GM12878 (cell line): ENCODE measurements around the gene SDHAF2. TPM values are rescaled to one million over a fixed set of nuclear protein-coding genes. Genes with fewer than 3 reads are reported as not detected.

ENCODE experiments used
- ATAC-seq: fragments of 200-7000 bp; cut with Tn5 transposase; 3 replicates; pipeline ENCODE4 v1.9.1; 2020; ENCODE audit warnings: mild to moderate bottlenecking, moderate library complexity
- BruUV-seq: library from RNA; stranded (reverse); fragments of 400-500 nt; replicated peaks from 2 replicates; lab custom pipeline; 2021; lab: Mats Ljungman, UMichigan
- CTCF ChIA-PET: fragments of 300-600 bp; sonication (Branson Sonifier 250); formaldehyde crosslinking; extraction: SDS; loops from one replicate; lab custom pipeline; 2021; ENCODE audit warnings: inconsistent platforms; lab: Yijun Ruan, JAX
- POLR2A ChIA-PET: fragments of 350-600 bp; formaldehyde crosslinking; extraction: SDS; loops from one replicate; lab custom pipeline; 2021; ENCODE audit warnings: inconsistent platforms; lab: Charles Lee
- RAD21 ChIA-PET: fragments of 300-600 bp; sonication (Branson Sonifier 250); formaldehyde crosslinking; loops from one replicate; lab custom pipeline; 2023; ENCODE audit warnings: antibody characterized with exemption; ENCODE audit not compliant: unreplicated experiment; lab: Charles Lee
- SMC1A ChIA-PET: fragments of 300-600 bp; sonication (Branson Sonifier 250); formaldehyde crosslinking; loops from one replicate; lab custom pipeline; 2023; ENCODE audit not compliant: unreplicated experiment, uncharacterized antibody; lab: Charles Lee
- DNase-seq: peaks from one replicate; pipeline ENCODE4 v3.0.0-alpha.2; 2011; ENCODE audit warnings: low read depth, low spot score
- FAIRE-seq: peaks from 3 replicates; lab custom pipeline; 2011; peaks lifted over from hg19 to GRCh38; lab: Jason Lieb, UNC
- H2AFZ ChIP-seq: 2 replicates; pipeline ENCODE4 v1.6.0; 2011; ENCODE audit warnings: low read depth, low read length, control low read depth; ENCODE audit not compliant: control insufficient read depth
- H3K27ac ChIP-seq: 2 replicates; pipeline ENCODE4 v1.5.1; 2011; ENCODE audit warnings: control low read depth; ENCODE audit not compliant: control insufficient read depth, insufficient read depth
- H3K27me3 ChIP-seq, 2 experiments: replicated peaks in 1 of 2; 2 replicates each; pipeline versions ENCODE4 v1.6.0 to v1.6.1; 2011; ENCODE audit warnings: low read length in 1 of 2; ENCODE audit not compliant: control insufficient read depth in 2 of 2, insufficient read depth in 2 of 2
- H3K36me3 ChIP-seq, 2 experiments: 2 replicates each; pipeline ENCODE4 v1.5.1; 2011; ENCODE audit warnings: low read length in 1 of 2; ENCODE audit not compliant: control insufficient read depth in 2 of 2, insufficient read depth in 2 of 2
- H3K4me1 ChIP-seq: 2 replicates; pipeline ENCODE4 v1.6.1; 2011; ENCODE audit warnings: mild to moderate bottlenecking, low read length, moderate library complexity, mixed read lengths; ENCODE audit not compliant: control insufficient read depth, insufficient read depth
- H3K4me2 ChIP-seq: 2 replicates; pipeline ENCODE4 v1.6.0; 2011; ENCODE audit warnings: control low read depth; ENCODE audit not compliant: control insufficient read depth, insufficient read depth
- H3K4me3 ChIP-seq: fragments of 200-600 bp; sonication (generic); 2 replicates; pipeline ENCODE4 v1.5.1; 2016
- H3K79me2 ChIP-seq: 2 replicates; pipeline ENCODE4 v1.6.0; 2011; ENCODE audit warnings: low read length; ENCODE audit not compliant: control insufficient read depth, insufficient read depth
- H3K9ac ChIP-seq: 2 replicates; pipeline ENCODE4 v1.8.0; 2011; ENCODE audit warnings: low read length, control low read depth, mixed read lengths; ENCODE audit not compliant: control insufficient read depth, insufficient read depth
- H3K9me3 ChIP-seq: replicated peaks from 3 replicates; pipeline ENCODE4 v1.5.1; 2011; ENCODE audit warnings: mild to moderate bottlenecking, low read length; ENCODE audit not compliant: control insufficient read depth, insufficient read depth
- H4K20me1 ChIP-seq: 2 replicates; pipeline ENCODE4 v1.6.0; 2011; ENCODE audit not compliant: control insufficient read depth, insufficient read depth
- BACH1 ChIP-seq: fragments of 450-650 bp; IDR thresholded peaks from 2 replicates; pipeline ENCODE4 v1.6.1; 2017; ENCODE audit warnings: mild to moderate bottlenecking, borderline replicate concordance
- CHD2 ChIP-seq: IDR thresholded peaks from 2 replicates; pipeline ENCODE4 v1.6.1; 2011; ENCODE audit warnings: low read depth, low read length, improper control_type of control experiment, borderline replicate concordance
- EP300 ChIP-seq, 2 experiments: fragments of 150-350 bp in 1 of 2; IDR thresholded peaks; 2 replicates each; pipeline ENCODE4 v1.6.1; 2011 to 2012; ENCODE audit warnings: low read depth in 2 of 2, low read length in 2 of 2, borderline replicate concordance in 1 of 2, improper control_type of control experiment in 1 of 2, inconsistent platforms in 1 of 2; ENCODE audit not compliant: control insufficient read depth in 1 of 2
- MTA3 ChIP-seq: IDR thresholded peaks from 2 replicates; pipeline ENCODE4 v1.6.1; 2012; ENCODE audit warnings: low read length, inconsistent platforms, borderline replicate concordance
- NBN ChIP-seq: fragments of 450-650 bp; IDR thresholded peaks from 2 replicates; pipeline ENCODE4 v1.6.1; 2016
- NFIC ChIP-seq: IDR thresholded peaks from 2 replicates; pipeline ENCODE4 v1.6.1; 2012; ENCODE audit warnings: low read depth, mild to moderate bottlenecking, inconsistent platforms, low read length, moderate library complexity
- WGBS: methylation state at CpG from one replicate; pipeline ENCODE4 v1.1.6; 2016; ENCODE audit warnings: low lambda C conversion rate; ENCODE audit not compliant: insufficient replicate concordance, insufficient coverage; ENCODE audit errors: missing lambda C conversion rate; 5-methylcytosine and 5-hydroxymethylcytosine counted together
- in situ Hi-C: fragments of 300-500 bp; cut with MboI; formaldehyde crosslinking; loops from 9 replicates; pipeline ENCODE4 v1.14.3; 2018; ENCODE audit warnings: mixed read lengths
- intact Hi-C: fragments of 100-400 bp; cut with micrococcal nuclease; formaldehyde crosslinking; loops from one replicate; pipeline ENCODE4 v1.14.2; 2022; ENCODE audit not compliant: unreplicated experiment
- polyA plus RNA-seq, 11 experiments: library from polyadenylated mRNA; depleted of rRNA in 4 of 11; unstranded in 6 of 11; stranded (reverse) in 5 of 11; fragments of >200 nt; fragmentation: Nextera tagmentation in 4 of 11; fragmentation: Illumina TruSeq in 1 of 11; extraction: Ambion mirVana in 4 of 11; extraction: Trizol in 1 of 11; gene quantifications; 1 replicate in 1 of 11; 2 replicates in 10 of 11; pipeline versions ENCODE4 v1.2.1 to v1.2.3, GENCODE V29; 2011 to 2016; ENCODE audit warnings: inconsistent platforms in 2 of 11, missing spikeins in 2 of 11, low read depth in 1 of 11
- total RNA-seq, 4 experiments: library from RNA; depleted of rRNA in 3 of 4; stranded (reverse); fragments of >200 nt in 3 of 4; fragmentation: Illumina TruSeq in 1 of 4; extraction: Trizol in 1 of 4; gene quantifications; 2 replicates each; pipeline versions ENCODE4 v1.2.1 to v1.2.3, GENCODE V29; 2013 to 2021
- TF ChIP-seq, protein P1 (sequence below): IDR thresholded peaks from 2 replicates; pipeline ENCODE4 v1.6.1; 2012; ENCODE audit warnings: improper control_type of control experiment, low read depth, low read length; ENCODE audit not compliant: insufficient replicate concordance
- TF ChIP-seq, protein P2 (sequence below): fragments of 450-650 bp; IDR thresholded peaks from 2 replicates; pipeline ENCODE4 v1.6.1; 2017; ENCODE audit warnings: mild to moderate bottlenecking
- TF ChIP-seq, protein P3 (sequence below): fragments of 450-650 bp; IDR thresholded peaks from 2 replicates; pipeline ENCODE4 v1.6.1; 2018; ENCODE audit warnings: borderline replicate concordance, mild to moderate bottlenecking; ENCODE audit not compliant: partially characterized antibody
- TF ChIP-seq, protein P4 (sequence below): fragments of 450-650 bp; IDR thresholded peaks from 2 replicates; pipeline ENCODE4 v1.6.1; 2014; ENCODE audit warnings: mild to moderate bottlenecking

SDHAF2 gene
- total and polyA plus RNA-seq, 10 of the 15 experiments (the other 5 are each of a cell fraction or from before 2014, with no cell fraction given): 30.6 to 160 (median 78.3) TPM

DNA sequence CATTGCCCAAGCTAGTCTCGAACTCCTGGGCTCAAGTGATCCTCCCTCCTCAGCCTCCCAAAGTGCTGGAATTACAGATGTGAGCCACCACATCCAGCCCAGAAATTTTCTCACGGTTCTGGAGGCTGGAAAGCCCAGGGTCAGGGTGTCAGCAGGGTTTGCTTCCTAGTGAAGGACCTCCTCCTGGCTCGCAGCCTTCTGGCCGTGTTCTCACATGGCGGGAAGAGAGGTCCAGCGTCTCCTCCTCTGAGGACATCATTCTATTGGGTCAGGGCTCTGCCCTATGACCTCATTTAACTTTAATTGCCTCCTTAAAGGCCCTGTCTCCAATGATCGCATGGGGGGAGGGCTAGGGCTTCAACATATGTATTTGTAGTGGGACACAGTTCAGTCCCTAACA, 38.1 kb downstream of the SDHAF2 start:
- H3K27me3 ChIP-seq: no peaks in the 10 kb centered on the region
- intact Hi-C loops: no loop called here
- RAD21 ChIA-PET: no interaction called here
- FAIRE-seq (no peak), ATAC-seq (no peak), DNase-seq (no peak)
- H4K20me1 ChIP-seq: no peaks in the 10 kb centered on the region
- H3K9me3 ChIP-seq: no peaks in the 10 kb centered on the region; the same call in 1 of the 3 replicates
- no peak overlapping the region for H3K4me2 ChIP-seq
- no peaks in the 10 kb centered on the region for H3K79me2 ChIP-seq
- SMC1A ChIA-PET: no interaction called here
- H3K4me1 ChIP-seq: no peaks in the 10 kb centered on the region
- no peak overlapping the region for H3K4me3 ChIP-seq
- in situ Hi-C loops: no loop called here
- TF ChIP-seq, protein P1, sequence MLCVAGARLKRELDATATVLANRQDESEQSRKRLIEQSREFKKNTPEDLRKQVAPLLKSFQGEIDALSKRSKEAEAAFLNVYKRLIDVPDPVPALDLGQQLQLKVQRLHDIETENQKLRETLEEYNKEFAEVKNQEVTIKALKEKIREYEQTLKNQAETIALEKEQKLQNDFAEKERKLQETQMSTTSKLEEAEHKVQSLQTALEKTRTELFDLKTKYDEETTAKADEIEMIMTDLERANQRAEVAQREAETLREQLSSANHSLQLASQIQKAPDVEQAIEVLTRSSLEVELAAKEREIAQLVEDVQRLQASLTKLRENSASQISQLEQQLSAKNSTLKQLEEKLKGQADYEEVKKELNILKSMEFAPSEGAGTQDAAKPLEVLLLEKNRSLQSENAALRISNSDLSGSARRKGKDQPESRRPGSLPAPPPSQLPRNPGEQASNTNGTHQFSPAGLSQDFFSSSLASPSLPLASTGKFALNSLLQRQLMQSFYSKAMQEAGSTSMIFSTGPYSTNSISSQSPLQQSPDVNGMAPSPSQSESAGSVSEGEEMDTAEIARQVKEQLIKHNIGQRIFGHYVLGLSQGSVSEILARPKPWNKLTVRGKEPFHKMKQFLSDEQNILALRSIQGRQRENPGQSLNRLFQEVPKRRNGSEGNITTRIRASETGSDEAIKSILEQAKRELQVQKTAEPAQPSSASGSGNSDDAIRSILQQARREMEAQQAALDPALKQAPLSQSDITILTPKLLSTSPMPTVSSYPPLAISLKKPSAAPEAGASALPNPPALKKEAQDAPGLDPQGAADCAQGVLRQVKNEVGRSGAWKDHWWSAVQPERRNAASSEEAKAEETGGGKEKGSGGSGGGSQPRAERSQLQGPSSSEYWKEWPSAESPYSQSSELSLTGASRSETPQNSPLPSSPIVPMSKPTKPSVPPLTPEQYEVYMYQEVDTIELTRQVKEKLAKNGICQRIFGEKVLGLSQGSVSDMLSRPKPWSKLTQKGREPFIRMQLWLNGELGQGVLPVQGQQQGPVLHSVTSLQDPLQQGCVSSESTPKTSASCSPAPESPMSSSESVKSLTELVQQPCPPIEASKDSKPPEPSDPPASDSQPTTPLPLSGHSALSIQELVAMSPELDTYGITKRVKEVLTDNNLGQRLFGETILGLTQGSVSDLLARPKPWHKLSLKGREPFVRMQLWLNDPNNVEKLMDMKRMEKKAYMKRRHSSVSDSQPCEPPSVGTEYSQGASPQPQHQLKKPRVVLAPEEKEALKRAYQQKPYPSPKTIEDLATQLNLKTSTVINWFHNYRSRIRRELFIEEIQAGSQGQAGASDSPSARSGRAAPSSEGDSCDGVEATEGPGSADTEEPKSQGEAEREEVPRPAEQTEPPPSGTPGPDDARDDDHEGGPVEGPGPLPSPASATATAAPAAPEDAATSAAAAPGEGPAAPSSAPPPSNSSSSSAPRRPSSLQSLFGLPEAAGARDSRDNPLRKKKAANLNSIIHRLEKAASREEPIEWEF: no peak
- TF ChIP-seq MTA3: no peak
- no peak for TF ChIP-seq EP300 (IDR thresholded peaks at IDR 0.05; ENCODE audit: borderline replicate concordance in 1 of 2, control insufficient read depth in 1 of 2, low read depth in 2 of 2, low read length in 2 of 2)
- no peak for TF ChIP-seq CHD2
- TF ChIP-seq NFIC: no peak
- no peak for TF ChIP-seq BACH1
- TF ChIP-seq, protein P2, sequence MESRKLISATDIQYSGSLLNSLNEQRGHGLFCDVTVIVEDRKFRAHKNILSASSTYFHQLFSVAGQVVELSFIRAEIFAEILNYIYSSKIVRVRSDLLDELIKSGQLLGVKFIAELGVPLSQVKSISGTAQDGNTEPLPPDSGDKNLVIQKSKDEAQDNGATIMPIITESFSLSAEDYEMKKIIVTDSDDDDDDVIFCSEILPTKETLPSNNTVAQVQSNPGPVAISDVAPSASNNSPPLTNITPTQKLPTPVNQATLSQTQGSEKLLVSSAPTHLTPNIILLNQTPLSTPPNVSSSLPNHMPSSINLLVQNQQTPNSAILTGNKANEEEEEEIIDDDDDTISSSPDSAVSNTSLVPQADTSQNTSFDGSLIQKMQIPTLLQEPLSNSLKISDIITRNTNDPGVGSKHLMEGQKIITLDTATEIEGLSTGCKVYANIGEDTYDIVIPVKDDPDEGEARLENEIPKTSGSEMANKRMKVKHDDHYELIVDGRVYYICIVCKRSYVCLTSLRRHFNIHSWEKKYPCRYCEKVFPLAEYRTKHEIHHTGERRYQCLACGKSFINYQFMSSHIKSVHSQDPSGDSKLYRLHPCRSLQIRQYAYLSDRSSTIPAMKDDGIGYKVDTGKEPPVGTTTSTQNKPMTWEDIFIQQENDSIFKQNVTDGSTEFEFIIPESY: no peak
- TF ChIP-seq, protein P3, sequence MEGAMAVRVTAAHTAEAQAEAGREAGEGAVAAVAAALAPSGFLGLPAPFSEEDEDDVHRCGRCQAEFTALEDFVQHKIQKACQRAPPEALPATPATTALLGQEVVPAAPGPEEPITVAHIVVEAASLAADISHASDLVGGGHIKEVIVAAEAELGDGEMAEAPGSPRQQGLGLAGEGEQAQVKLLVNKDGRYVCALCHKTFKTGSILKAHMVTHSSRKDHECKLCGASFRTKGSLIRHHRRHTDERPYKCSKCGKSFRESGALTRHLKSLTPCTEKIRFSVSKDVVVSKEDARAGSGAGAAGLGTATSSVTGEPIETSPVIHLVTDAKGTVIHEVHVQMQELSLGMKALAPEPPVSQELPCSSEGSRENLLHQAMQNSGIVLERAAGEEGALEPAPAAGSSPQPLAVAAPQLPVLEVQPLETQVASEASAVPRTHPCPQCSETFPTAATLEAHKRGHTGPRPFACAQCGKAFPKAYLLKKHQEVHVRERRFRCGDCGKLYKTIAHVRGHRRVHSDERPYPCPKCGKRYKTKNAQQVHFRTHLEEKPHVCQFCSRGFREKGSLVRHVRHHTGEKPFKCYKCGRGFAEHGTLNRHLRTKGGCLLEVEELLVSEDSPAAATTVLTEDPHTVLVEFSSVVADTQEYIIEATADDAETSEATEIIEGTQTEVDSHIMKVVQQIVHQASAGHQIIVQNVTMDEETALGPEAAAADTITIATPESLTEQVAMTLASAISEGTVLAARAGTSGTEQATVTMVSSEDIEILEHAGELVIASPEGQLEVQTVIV: no peak
- TF ChIP-seq, protein P4, sequence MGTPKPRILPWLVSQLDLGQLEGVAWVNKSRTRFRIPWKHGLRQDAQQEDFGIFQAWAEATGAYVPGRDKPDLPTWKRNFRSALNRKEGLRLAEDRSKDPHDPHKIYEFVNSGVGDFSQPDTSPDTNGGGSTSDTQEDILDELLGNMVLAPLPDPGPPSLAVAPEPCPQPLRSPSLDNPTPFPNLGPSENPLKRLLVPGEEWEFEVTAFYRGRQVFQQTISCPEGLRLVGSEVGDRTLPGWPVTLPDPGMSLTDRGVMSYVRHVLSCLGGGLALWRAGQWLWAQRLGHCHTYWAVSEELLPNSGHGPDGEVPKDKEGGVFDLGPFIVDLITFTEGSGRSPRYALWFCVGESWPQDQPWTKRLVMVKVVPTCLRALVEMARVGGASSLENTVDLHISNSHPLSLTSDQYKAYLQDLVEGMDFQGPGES: no peak
- no peak for TF ChIP-seq NBN
- BruUV-seq: no TSS peak
- H2AFZ ChIP-seq: no peak overlapping the region
- POLR2A ChIA-PET: no interaction called here
- no peak overlapping the region for H3K27ac ChIP-seq
- CTCF ChIA-PET: interaction anchor here (2.2 kb wide), 1 partner anchor 14 kb away, joined by 7 read pairs; a partner anchor contains a TSS
- WGBS: 98% methylated on average over 7 of the region's 7 CpGs
- H3K36me3 ChIP-seq: no peaks in the 10 kb centered on the region; a peak in 1 of 4 replicates
- no peak overlapping the region for H3K9ac ChIP-seq
